Thyroid gland (tissue), 4 donors: ENCODE measurements around the gene TKTL1. TPM values are rescaled to one million over a fixed set of nuclear protein-coding genes. Genes with fewer than 3 reads are reported as not detected.

Source experiments
- DNase-seq, 2 donors: peaks; one replicate each; pipeline ENCODE4 v3.0.0-alpha.2; 2019
- H3K27ac ChIP-seq, 3 donors: fragments of 200-600 bp; sonication (generic); 1 replicate in 2 of 3; 2 replicates in 1 of 3; pipeline ENCODE4 v1.5.1; 2016 to 2019; ENCODE audit warnings: mild to moderate bottlenecking in 1 of 3, moderate library complexity in 1 of 3
- H3K27me3 ChIP-seq: fragments of 200-600 bp; sonication (generic); one replicate; pipeline ENCODE4 v1.5.1; 2019
- H3K36me3 ChIP-seq, 2 donors: fragments of 200-600 bp; sonication (generic); one replicate each; pipeline ENCODE4 v1.5.1; 2016 to 2019
- H3K4me1 ChIP-seq, 2 donors: fragments of 200-600 bp; sonication (generic); one replicate each; pipeline ENCODE4 v1.5.1; 2017 to 2019
- H3K4me3 ChIP-seq, 3 donors: fragments of 200-600 bp; sonication (generic); replicated peaks in 1 of 3; 1 replicate in 2 of 3; 2 replicates in 1 of 3; pipeline ENCODE4 v1.5.1; 2016; ENCODE audit warnings: mild to moderate bottlenecking in 1 of 3
- H3K9me3 ChIP-seq: fragments of 200-600 bp; sonication (generic); one replicate; pipeline ENCODE4 v1.5.1; 2017
- POLR2A ChIP-seq, 2 donors: fragments of 450-650 bp; IDR thresholded peaks; one replicate each; pipeline ENCODE4 v1.6.1; 2017; ENCODE audit warnings: antibody characterized with exemption in 2 of 2, mild to moderate bottlenecking in 2 of 2, moderate library complexity in 1 of 2
- WGBS, 2 donors: methylation state at CpG; one replicate each; pipeline ENCODE4 v1.1.5; 2017; 5-methylcytosine and 5-hydroxymethylcytosine counted together
- intact Hi-C: fragments of 100-400 bp; cut with DNase I; formaldehyde crosslinking; loops from one replicate; pipeline ENCODE4 v1.15.1; 2023
- total RNA-seq, 4 donors: library from RNA; depleted of rRNA; stranded (reverse); fragments of >200 nt; gene quantifications; one replicate each; pipeline ENCODE4 v1.2.3, GENCODE V29; 2016
- TF ChIP-seq, protein P1 (sequence below), 6 experiments: fragments of 200-600 bp in 3 of 6; fragments of 450-650 bp in 3 of 6; sonication (generic) in 3 of 6; IDR thresholded peaks; one replicate each; pipeline ENCODE4 v1.5.1; 2016 to 2019; ENCODE audit warnings: antibody characterized with exemption in 6 of 6, mild to moderate bottlenecking in 2 of 6, inconsistent platforms in 1 of 6, moderate library complexity in 1 of 6

TKTL1 gene
- total RNA-seq, 4 donors from 2014 or later, result 0.54 to 0.89 TPM; not detected in 2

DNA sequence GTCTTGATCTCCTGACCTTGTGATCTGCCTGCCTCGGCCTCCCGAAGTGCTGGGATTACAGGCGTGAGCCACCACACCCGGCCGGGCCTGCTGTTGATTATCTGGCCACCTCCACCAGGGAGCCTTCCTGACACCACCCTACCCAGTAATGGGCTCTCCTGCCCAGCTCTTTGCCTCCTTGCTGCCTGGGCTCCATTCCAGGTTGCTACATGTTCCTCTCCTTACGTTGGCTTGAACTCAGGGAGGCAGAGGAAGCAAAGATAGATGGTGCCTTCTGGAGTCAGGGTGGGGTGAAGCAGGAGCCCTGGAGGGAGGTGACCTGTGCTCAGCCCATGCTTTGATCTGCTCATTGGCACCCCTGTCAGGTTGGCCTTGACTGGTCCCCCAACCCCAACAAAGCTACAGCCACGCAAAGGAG is 52.5 kb downstream of the TKTL1 start:
- Histone ChIP-seq H3K9me3 (no peaks in the 10 kb centered on the region), H3K27ac (no peak overlapping the region), H3K4me3 (no peak overlapping the region), H3K36me3 (peaks cover 4 to 31% of the 10 kb centered on the region in 2 donors), H3K4me1 (no peaks in the 10 kb centered on the region), H3K27me3 (no peaks in the 10 kb centered on the region)
- intact Hi-C loops, result no loop called here
- DNase-seq, result no peak
- WGBS, 2 donors, result 95% methylated on average over 3 of the region's 7 CpGs; no CpG with 5 or more reads in 1 of the 2 donors
- TF ChIP-seq POLR2A (IDR thresholded peaks at IDR 0.05), result no peak
- TF ChIP-seq, protein P1, sequence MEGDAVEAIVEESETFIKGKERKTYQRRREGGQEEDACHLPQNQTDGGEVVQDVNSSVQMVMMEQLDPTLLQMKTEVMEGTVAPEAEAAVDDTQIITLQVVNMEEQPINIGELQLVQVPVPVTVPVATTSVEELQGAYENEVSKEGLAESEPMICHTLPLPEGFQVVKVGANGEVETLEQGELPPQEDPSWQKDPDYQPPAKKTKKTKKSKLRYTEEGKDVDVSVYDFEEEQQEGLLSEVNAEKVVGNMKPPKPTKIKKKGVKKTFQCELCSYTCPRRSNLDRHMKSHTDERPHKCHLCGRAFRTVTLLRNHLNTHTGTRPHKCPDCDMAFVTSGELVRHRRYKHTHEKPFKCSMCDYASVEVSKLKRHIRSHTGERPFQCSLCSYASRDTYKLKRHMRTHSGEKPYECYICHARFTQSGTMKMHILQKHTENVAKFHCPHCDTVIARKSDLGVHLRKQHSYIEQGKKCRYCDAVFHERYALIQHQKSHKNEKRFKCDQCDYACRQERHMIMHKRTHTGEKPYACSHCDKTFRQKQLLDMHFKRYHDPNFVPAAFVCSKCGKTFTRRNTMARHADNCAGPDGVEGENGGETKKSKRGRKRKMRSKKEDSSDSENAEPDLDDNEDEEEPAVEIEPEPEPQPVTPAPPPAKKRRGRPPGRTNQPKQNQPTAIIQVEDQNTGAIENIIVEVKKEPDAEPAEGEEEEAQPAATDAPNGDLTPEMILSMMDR (IDR thresholded peaks at IDR 0.05), result no peak

DNA sequence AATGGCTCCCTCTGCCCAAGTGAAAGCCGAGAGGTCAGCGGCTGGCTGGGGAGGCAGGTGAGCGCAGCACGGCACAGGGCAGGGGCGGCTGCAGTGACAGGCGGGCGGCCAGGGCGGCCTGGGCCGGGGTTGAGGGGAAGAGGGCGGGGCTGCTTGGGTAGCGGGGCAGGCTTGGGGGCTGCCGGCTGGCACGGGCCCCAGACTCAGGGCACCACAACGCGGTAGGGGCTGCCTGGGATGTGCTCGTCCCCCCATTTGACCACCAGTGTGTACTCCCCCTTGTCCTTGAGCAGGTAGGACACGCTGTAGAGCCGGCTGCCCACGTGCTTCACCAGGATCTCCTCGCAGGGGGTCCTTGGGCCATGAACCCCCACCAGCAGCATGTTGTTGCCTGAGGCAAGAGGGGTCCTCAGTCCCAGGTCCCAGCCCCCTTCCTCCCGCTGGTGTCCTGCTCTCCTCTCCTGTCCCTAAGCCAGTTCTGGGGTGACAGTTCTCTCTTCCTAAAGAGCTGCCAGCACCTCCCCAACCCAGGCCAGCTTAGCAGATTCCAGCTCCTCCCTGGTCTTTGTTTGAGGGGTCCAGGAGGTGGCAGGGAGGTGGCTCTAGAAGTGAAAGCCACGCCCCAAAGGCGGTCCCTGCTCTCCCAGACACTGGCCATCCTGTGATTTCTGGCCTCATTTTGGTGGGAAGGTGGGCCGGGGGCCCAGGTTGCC is 53.2 kb downstream of the TKTL1 start:
- Histone ChIP-seq H3K4me3 (no peak overlapping the region), H3K27me3 (no peaks in the 10 kb centered on the region), H3K36me3 (peaks cover 6 to 38% of the 10 kb centered on the region in 2 donors), H3K9me3 (no peaks in the 10 kb centered on the region), H3K27ac (no peak overlapping the region), H3K4me1 (no peaks in the 10 kb centered on the region)
- no peak for TF ChIP-seq POLR2A (IDR thresholded peaks at IDR 0.05)
- TF ChIP-seq, protein P1 (IDR thresholded peaks at IDR 0.05), result no peak
- WGBS, 2 donors, result 90 to 100% methylated on average over 2 to 8 of the region's 24 CpGs
- intact Hi-C loops, result no loop called here
- no peak for DNase-seq

DNA sequence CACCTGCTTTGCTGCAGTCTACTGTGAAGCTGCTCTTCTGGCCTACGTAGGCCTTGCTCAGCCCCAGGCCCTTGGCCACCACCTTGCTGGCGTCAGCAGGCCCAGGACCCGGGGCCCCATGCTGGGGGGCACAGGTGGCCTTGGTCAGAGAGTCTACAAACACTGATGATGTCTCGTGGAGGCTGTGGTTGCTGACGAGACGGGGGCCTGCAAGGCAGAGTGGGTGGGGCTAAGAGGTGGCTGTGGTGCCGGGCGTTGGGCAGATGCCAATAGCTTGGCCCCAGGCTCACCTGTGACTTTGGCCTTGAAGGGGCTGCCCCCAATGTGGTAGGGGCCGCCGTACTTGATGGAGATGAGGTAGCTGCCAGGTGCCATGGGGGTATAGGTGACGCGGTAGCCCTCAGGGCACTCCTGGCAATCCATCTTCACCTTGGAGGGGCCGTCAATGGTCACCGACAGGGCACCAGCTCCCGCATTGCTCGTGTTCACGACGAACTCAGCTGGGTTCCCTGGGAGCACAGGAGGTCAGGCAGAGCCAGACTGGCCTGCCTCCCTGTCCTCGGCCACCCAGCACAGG is 53.9 kb downstream of the TKTL1 start:
- no peak for DNase-seq
- H3K27me3 ChIP-seq, result no peaks in the 10 kb centered on the region
- TF ChIP-seq, protein P1 (IDR thresholded peaks at IDR 0.05), result no peak
- TF ChIP-seq POLR2A (IDR thresholded peaks at IDR 0.05), result no peak
- H3K4me3 ChIP-seq, result no peak overlapping the region
- intact Hi-C loops, result no loop called here
- H3K36me3 ChIP-seq, result peaks cover 13 to 42% of the 10 kb centered on the region in 2 donors
- H3K4me1 ChIP-seq, result no peaks in the 10 kb centered on the region
- 86% methylated on average over 13 of the region's 19 CpGs; no CpG with 5 or more reads in 1 of the 2 donors for WGBS, 2 donors
- no peak overlapping the region for H3K27ac ChIP-seq
- H3K9me3 ChIP-seq, result no peaks in the 10 kb centered on the region

DNA sequence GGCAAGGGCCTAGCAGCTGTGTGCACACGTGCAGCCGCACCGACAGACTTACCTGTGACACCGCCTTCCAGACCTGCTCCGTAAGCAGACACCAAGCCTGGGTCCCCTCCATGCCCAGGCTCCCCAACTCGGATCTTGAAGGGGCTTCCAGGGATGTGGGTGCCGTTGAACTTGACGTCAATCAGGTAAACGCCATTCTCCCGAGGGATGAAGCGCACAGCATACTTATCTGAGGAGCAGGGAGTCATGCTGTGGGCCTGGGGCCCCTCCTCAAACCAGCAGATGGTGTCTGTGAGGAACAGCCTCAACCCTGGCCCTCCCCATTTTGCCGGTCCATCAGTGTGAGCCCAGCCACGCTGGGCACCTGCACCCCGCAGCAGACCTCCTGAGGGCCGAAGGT is 54.4 kb downstream of the TKTL1 start:
- Histone ChIP-seq H3K27ac (no peak overlapping the region), H3K27me3 (no peaks in the 10 kb centered on the region), H3K36me3 (peaks cover 17 to 45% of the 10 kb centered on the region in 2 donors), H3K9me3 (no peaks in the 10 kb centered on the region), H3K4me3 (no peak overlapping the region), H3K4me1 (no peaks in the 10 kb centered on the region)
- TF ChIP-seq, protein P1 (IDR thresholded peaks at IDR 0.05), result no peak
- TF ChIP-seq POLR2A (IDR thresholded peaks at IDR 0.05), result no peak
- no peak for DNase-seq
- 95 to 96% methylated on average over 4 to 8 of the region's 15 CpGs for WGBS, 2 donors
- intact Hi-C loops, result no loop called here
